Transverse colon (tissue), 4 donors: ENCODE measurements around the gene BCKDK.

ENCODE experiments used
- POLR2A ChIP-seq: fragments of 450-650 bp; IDR thresholded peaks from one replicate; pipeline ENCODE4 v1.6.1; 2016; ENCODE audit warnings: antibody characterized with exemption, mild to moderate bottlenecking, moderate library complexity
- POLR2AphosphoS5 ChIP-seq, 3 donors: sonication (generic); formaldehyde crosslinking; IDR thresholded peaks; one replicate each; pipeline ENCODE4 v1.6.1; 2016; ENCODE audit warnings: antibody characterized with exemption in 3 of 3
- TF ChIP-seq, protein P1 (sequence below), 5 experiments: fragments of 200-600 bp in 3 of 5; fragments of 450-650 bp in 2 of 5; sonication (generic) in 3 of 5; IDR thresholded peaks; 1 replicate in 2 of 5; 2 replicates in 3 of 5; pipeline ENCODE4 v1.5.1; 2016 to 2017; ENCODE audit warnings: antibody characterized with exemption in 5 of 5, inconsistent platforms in 3 of 5, mild to moderate bottlenecking in 2 of 5, moderate library complexity in 1 of 5

DNA sequence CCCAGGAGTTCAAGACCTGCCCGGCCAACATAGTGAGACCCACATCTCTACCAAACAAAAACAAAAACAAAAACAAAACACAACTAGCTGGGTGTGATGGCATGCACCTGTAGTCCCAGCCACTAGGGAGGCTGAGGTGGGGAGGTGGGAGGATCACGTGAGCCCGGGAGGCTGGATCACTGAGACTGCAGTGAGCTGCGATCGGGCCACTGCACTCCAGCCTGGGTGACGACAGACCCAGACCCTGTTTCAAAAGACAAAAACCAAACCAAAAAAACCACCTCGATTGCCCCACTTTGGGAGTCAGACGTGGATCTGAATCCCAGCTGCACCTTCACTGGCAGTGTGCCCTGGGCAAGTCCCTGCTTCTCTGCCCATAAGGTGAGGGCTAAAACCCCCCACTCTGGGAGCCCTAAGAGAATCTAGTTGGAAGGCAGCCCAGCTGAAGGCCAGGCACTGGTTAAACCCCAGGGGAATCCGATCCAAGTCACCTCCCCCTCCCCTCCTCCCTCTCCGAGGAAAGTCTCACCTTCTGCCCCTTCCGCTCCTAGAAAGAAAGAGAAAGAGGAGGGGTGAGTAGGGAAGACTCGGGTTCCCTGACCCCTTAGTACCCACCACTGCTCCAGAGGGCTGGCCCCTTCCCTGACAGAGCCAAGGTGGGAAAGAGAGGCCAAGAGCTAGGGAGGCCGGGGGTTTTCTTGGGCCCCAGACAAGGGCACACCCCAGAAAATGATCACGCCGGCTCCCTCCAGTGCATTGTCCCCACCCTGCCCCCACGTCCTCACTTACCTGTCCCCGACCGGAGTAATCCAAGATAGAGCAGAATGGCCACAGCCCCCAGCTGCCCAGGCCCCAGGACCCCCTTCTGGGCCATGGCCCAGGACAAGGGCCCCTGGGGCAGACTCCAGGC is 26.7 kb downstream of the BCKDK start:
- TF ChIP-seq, protein P1, sequence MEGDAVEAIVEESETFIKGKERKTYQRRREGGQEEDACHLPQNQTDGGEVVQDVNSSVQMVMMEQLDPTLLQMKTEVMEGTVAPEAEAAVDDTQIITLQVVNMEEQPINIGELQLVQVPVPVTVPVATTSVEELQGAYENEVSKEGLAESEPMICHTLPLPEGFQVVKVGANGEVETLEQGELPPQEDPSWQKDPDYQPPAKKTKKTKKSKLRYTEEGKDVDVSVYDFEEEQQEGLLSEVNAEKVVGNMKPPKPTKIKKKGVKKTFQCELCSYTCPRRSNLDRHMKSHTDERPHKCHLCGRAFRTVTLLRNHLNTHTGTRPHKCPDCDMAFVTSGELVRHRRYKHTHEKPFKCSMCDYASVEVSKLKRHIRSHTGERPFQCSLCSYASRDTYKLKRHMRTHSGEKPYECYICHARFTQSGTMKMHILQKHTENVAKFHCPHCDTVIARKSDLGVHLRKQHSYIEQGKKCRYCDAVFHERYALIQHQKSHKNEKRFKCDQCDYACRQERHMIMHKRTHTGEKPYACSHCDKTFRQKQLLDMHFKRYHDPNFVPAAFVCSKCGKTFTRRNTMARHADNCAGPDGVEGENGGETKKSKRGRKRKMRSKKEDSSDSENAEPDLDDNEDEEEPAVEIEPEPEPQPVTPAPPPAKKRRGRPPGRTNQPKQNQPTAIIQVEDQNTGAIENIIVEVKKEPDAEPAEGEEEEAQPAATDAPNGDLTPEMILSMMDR (IDR thresholded peaks at IDR 0.05) = peak; percentile 11 to 87 (median 24)
- TF ChIP-seq POLR2AphosphoS5 (IDR thresholded peaks at IDR 0.05) (peak; percentile 66 to 86 (median 86)), POLR2A (peak; percentile 88)
